Activated CD4-positive, alpha-beta T cell treated with anti-CD3 and anti-CD28 coated beads, Interleukin-2, amount 50 U/mL, for 24 hours (primary cell): Measurements from ENCODE around the gene PGA4.
A peak's percentile ranks its signal among the peaks of the same experiment; 100 is the strongest.
"Not testable (repeated sequence)": the region's sequence is repeated elsewhere in the genome, so short reads cannot be mapped to it uniquely, and the experiment has no call there.

Experiments
- DNase-seq, 2 donors: peaks; one replicate each; pipeline ENCODE4 v3.0.0-alpha.2; 2020; ENCODE audit warnings: low read depth in 1 of 2, low spot score in 1 of 2

Gene PGA4

DNA sequence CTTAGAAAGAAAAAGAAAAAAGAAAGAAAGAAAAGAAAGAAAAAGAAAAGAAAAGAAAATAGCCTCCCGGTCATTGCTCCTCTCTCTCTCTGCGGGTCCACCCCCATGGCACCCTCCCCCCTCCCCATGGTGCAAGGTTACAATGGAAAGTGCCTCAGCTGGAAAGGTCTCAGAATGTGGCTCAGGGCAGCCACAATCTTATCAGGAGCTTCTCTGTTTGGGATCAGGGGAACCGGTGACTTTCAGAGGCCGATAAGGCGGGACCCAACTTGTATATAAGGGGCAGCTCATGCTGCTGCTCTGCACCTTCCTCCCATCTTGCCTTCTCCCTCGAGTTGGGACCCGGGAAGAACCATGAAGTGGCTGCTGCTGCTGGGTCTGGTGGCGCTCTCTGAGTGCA lies at the start of gene PGA4:
Gene PGA4 (plus strand): TSS at position 301 of the 400 bp plus-strand sequence. CDS start 54 bp downstream, at position 355.
- not testable (repeated sequence) for DNase-seq

DNA sequence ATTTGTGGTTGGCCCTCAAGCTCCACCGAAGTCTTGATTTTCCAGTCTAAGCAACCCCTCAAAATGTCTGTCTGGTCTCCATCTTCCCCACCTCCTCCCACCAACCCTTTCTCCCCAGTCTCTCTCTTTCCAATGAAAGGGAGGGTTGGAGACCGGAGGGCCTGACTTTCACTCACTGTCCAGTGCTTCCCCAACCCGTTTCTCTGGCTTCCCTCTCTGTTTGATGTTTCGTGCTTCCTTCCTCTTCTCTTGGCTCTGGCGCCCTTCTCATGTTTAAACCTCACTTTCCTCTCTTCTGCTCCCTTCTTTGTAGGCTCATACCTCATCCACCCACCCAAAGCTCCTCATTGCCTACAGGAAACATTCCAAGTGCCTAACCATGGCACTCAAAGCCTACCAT lies 49.8 kb upstream of the PGA4 start:
- no peak for DNase-seq

DNA sequence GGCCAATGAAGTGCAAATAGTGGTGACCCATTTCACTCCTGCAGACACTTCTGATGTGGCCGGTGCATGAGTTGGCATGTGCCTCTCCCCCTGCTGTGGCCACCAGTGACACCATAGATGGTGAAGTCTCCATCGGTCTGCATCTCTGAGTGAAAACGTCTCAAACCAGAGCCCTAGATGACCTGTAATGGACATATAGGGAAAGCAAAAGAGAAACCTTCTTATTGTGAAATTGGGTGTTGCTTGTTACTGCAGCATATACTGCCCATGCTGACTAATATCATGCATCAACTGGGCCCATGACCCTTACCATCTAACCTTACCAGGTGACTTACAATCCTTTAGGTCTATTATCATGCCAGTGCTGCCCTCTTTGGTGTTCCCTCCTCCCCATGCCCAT lies 49.3 kb upstream of the PGA4 start:
- DNase-seq: no peak

DNA sequence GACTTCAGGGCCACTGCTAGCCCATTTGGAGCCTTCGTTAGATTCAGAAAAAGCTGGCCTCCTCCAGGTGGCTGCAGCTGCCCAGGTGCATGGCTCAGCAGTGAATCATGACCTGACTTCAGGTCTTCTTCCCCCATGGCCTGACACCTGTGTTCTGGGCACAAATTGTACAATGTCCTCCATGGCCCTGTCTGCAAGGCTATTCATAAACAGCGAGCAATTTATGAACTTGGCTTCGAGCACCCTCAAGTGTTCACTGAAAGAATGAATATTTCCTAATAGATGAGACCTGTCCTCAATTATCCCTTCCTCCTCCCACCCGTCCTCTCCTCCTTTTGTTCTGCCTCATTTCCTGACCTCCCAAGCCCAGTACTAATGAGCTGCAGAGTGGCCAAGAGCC lies 48.7 kb upstream of the PGA4 start:
- DNase-seq: no peak

DNA sequence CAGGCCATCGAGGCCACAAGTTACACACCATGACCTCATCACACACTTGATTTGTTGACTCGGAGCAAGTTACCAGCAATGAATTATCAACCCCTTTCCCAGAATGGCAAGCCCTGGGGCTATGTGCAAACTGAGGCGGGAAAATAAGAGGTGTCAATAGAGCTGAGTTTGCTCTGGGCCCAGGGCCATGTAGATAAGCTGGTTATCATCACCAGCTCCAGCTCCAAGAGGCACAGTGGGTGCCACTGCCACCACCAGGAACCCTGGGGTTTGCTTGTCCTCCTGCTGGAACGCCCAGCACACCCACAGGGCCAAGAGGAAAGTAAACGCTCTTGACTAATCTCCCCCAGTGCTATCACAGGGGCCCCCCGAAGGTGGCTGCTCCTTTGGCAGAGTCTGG lies 47.9 kb upstream of the PGA4 start:
- DNase-seq: no peak

DNA sequence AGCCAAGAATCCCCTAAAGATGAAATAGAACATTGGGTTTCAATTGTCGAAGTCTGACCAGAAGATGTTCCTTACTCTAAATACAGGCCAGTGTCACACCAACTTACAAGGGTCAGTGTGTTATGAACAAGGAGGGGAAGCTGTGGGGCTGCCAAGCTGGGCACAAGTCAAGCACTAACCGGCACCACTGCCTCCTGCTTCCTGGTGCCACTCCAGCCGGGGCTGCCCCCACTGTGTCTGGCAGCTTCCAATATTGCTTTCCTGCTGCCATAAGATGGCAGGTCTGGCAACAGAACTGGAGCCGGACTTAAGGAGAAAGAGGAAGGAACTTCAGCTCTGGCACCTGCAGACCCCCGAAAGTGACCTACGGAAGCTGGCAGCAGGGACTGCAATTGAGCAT lies 47.2 kb upstream of the PGA4 start:
- no peak for DNase-seq

DNA sequence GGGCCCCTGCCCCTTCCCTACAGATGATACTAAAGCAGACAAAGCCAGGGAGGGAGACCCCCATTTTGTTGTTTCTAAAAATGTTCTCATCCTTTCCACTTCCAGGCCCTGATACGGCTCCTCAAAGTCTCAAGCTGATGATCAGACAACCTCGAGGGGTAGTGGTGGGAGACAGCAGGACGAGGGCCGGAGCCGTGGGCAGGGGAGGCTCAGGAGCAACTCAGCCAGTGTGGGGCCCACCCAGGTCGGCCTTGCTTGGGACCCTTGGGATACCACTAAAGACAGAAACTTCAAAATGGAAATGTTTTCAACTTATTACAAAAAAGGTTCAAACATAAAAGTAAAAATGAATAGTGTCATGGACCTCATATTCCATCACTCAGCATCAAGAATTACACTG lies 45.7 kb upstream of the PGA4 start:
- DNase-seq: no peak

DNA sequence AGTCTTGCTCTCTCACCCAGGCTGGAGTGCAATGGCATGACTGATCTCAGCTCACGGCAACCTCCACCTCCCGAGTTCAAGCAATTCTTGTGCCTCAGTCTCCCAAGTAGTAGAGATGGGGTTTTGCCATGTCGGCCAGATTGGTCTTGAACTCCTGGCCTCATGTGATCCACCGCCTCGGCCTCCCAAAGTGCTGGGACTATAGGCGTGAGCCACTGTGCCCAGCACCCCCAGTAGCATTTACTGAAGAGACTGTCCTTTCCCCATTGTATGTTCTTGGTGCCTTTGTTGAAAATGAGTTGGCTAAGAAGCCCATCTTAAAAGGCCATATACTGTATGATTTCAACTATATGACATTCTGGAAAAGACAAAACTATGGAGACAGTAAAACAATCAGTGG lies 41.9 kb upstream of the PGA4 start:
- not testable (repeated sequence) for DNase-seq

DNA sequence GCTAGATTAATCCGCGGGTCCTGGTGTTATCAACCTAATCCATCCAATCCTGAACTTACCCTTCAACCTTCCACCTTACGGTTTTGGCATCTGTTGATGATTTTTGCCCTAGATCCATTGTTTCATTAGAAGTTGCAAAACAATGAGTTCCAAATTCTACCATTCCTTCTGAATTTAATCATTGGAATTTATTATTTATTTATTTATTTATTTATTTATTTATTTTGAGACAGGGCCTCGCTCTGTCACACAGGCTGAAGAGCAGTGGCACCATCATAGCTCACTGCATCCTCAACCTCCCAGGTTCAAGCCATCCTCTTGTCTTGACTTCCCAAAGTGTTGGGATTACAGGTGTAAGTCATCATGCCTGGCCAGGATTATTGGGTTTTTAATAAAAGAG lies 40.7 kb upstream of the PGA4 start:
- DNase-seq: no peak

DNA sequence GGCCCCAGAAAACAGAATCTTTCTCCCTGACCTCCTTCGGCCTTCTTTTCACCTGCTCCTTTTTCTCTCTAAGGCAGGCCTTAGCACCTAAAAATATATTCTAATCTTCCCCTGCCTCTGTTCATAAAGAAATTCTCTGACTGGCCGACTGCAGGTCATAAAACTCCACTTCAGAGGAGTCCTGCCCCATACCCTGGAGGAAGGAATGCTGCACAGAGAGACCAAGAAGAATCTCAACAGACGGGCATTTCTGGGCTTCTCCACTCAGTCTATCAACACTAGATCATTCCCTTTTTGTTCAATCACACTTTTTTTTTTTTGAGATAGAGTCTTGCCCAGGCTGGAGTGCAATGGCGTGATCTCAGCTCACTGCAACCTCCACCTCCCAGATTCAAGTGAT lies 38.5 kb upstream of the PGA4 start:
- no peak for DNase-seq

DNA sequence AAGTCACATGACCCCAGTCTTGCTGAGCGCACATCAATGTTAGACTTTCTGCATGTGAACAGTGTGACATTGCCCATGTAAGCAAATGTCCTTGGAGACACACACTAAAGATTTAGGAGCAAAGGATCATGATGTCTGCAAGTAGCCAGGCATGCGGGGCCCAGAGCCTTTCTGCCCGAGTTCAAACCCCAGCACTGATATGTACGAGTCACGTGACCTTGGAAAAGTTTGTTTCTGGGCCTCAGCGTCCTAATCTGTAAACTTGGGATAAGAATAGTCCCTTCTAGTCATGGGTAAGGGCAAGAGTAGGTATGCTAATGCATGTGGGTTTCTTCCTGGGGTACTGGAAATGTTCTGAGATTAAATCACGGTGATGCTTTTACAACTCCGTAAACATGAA lies 35.6 kb upstream of the PGA4 start:
- DNase-seq: no peak

DNA sequence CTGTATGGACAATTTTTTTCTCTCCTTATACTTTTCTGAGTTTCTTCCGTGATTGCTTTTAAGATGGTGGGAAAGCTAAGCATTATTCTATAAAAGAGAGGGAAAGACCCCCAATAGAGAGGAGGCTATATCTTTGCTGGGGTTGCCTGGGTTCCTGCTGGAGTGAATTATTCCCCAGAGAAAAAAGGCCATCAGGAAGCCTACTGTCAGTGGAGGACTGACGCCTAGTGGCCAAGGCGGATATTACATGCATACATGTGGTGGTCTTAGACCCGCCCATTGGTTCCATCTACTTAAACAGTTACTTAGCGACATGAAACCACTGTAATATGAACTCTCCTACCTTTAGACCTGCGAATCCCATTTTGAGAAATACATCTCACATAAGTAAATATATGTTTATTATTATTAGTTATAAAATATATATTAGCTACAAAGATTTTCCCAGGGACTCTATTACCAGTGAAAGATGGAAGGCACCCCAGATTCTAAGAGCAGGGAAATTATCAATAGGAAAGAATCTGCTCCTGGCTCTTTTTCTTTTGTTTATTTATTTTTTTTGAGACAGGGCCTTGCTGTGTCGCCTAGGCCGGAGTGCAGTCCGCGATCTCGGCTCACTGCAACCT lies 34.5 kb upstream of the PGA4 start:
- peak; percentile 60 to 78 for DNase-seq

DNA sequence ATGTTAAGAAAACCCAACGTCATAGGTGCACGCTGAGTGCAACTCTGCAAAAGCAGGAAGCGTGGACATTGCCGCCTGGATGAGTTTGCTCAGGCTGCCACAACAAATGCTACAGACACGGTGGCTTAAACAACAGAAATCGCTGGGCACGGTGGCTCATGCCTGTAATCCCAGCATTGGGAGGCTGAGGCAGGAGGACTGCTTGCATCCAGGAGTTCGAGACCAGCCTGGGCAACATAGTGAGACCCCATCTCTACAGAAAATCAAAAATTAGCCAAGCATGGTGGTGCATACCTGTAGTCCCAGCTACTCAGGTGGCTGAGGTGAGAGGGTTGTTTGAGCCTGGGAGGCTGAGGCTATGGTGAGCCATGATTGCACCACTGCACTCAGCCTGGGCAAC lies 32.2 kb upstream of the PGA4 start:
- DNase-seq: no peak

DNA sequence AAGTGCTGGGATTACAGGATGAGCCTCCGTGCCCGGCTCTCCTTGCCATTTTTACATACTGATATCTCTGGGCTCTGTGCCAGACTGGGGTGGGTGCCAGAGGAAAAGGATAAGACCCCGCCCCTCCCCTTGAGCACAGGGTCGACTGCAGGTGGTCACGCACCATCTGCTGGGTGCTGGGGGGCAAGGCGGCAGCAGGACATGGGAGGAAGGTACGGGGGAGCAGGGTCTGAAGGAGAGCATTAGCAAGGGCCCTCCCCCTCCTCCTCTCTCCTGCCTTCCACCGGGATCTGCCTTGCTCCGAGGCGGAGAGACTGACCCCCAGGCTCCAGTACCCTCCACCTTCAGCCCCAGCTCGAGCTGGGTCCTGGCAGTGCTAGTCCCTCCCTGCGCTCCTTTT lies 28.6 kb upstream of the PGA4 start:
- no peak for DNase-seq

DNA sequence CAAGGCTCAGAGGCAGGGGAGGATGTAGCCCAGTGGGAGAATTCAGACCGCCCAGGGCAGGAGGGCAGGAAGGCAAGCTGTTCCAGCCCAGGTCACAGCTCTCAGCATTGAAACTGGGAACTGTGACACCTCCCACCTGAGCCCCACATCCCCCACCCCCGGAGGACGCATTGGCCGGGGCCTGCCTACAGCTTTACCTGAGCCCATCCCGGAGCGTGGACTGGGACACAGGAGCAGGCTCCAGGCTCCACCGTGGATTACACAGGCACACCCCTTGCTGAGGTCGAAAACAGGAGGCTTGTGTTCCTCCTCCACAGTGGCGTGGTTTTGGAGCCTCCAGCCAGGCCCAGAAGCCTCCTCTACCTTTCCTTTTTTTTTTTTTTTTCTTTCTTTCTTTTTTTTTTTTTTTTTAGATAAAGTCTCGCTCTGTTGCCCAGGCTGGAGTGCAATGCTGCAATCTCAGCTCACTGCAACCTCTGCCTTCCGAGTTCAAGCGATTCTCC lies 27.9 kb upstream of the PGA4 start:
- DNase-seq: no peak

DNA sequence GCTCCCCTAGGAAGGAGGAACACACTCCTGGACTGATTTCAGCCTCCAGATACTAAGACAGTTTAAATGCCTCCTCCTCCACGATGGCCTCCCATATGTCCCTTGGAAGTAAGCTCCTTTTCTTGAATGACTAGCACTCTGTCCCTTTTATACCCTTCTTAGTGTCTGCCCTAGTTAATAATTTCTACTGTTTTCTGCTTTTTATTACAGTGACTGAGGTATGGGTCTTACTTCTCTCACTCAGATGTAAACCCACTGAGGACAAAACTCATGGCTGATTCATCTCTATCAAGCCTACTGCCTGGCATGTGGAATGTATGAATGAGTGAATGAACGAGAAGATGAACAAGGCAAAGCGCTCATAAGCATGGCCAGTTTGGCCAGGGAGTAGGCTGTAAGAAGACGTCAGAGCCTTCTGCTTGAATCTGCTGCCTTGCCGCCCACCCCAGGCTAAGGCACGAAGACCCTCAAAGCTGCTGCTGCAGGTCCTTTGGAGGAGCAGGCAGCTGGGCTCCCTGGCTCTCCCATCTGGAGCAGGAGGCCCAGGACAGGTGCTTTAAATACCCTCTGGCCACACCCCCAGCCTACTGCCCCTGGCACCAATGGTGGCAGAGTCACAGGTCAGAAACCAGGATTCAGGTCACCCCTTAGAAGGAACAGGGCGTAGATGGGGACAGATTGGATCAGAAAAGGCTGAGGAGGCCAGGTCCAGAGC lies 27.0 kb upstream of the PGA4 start:
- no peak for DNase-seq

DNA sequence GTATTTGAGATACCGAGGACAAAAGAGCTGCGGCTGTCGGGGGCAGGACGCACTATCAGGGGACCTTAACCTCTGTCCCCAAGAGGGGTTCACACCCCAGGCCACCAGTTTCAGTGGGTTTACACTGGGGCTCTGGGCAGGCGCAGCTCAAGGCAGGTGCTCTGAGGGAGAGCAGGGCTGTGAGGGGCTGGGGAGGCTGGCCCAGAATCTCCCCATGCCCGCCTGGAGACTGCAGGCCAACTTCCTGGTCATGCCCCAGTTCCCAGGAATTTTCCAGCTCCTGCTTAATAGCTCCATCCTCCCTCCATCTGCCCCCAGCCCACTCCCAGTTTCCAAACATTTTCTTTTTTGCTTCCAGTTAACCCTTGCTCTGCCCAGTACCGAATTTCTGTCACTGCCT lies 26.4 kb upstream of the PGA4 start:
- DNase-seq: no peak

DNA sequence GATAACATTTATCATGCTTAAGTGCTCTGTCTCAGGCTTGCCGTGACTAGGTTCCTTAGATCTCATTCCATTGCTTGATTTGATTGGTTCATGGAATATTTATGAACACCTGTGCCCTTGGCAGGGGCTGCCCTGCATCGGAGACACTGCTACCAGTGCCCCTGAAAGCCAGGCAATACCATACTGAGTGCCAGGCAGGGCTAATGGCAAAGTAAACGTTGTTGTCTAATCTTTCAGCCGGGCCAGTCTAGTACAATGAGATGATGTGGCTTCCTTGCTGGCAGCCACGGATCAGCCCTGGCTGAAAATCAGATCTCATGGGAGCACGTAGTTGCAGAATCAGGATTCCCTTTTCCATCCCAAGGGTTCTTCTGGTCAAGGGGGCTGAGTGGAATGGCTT lies 23.8 kb upstream of the PGA4 start:
- no peak for DNase-seq

DNA sequence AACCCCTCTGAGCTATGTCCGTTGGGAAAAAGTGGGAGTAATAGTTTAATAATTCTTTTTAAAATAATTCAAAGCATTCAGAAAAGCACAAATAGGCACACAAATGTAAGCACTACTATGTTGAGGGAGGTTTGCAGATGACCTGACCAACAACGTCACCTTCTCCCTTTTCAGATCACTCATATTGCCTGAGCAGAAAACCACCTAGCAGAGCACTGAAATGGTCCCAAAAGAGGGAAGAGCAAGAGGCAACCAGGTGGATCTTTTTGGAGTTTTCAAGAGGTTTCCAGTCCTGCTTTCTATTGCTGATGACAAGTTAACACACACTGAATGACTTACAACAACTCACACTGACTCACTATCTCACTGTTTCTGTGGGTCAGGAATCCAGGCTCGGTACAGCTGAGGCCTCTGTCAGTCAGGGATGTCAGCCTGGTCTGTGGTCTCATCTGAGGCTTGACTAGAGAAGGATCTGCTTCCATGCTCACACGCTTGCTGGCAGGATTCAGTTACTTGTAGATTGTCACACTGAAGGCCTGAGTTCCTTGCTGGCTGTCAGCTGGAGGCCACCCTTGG lies 23.1 kb upstream of the PGA4 start:
- DNase-seq: no peak

DNA sequence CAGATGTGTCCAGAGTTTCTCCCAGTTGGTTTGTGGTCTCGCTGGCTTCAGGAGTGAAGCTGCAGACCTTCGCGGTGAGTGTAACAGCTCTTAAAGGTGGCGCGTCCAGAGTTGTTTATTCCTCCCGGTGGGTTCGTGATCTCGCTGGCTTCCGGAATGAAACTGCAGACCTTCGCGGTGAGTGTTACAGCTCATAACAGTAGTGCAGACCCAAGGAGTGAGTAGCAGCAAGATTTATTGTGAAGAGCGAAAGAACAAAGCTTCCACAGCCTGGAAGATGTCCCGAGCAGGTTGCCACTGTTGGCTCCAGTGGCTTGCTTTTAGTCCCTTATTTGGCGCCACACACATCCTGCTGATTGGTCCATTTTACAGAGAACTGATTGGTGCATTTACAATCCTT lies 20.7 kb upstream of the PGA4 start:
- no peak for DNase-seq

DNA sequence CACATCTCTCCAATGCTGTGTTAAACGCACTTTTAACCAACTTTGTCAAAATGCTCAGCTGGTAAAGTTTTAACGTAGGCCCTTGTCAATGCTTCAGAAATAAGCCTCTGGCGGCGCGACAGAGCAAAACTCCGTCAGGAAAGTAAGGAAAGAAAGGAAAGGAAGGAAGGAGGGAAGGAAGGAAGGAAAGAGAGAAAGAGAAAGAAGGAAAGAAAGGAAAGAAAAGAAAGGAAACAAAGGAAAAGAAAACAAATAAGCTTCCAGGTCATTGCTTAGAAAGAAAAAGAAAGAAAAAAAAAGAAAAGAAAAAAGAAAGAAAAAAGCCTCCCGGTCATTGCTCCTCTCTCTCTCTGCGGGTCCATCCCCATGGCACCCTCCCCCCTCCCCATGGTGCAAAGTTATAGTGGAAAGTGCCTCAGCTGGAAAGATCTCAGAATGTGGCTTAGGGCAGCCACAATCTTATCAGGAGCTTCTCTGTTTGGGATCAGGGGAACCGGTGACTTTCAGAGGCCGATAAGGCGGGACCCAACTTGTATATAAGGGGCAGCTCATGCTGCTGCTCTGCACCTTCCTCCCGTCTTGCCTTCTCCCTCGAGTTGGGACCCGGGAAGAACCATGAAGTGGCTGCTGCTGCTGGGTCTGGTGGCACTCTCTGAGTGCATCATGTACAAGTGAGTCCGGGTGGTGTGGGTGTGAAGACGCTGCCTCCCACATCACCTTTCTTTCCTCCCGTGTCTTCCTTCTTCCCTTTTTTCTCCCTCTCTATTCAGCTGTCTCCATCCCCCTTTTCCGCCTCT lies 19.0 kb upstream of the PGA4 start, which contains the start of gene PGA3:
Gene PGA3 (plus strand): TSS at position 566 of the 797 bp plus-strand sequence. CDS start 50 bp downstream, at position 616.
- DNase-seq: not testable (repeated sequence)

DNA sequence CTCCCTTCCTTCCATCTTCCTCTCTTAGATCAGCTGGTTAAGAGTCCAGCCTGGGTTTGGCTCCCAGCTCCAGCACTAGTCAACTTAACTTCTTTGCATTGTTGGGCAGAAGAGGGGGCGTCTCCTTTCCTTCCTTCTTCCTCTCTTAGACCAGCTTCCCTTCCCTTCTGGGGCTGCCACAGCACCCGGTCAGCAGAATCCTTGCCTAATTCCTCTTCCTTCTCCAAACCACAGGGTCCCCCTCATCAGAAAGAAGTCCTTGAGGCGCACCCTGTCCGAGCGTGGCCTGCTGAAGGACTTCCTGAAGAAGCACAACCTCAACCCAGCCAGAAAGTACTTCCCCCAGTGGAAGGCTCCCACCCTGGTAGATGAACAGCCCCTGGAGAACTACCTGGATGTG lies 18.3 kb upstream of the PGA4 start:
- not testable (repeated sequence) for DNase-seq
